ENCODE data around the gene TMF1.

TMF1 gene

GRCh38 chr3:69013253-69014021, 38.7 kb downstream of the TMF1 start, which contains the start of gene EOGT:
EOGT (minus strand) TSS chr3:69013684; CDS start chr3:69009846, 3,838 bp downstream.
- TF ChIP-seq CTCF (IDR thresholded peaks at IDR 0.05; ENCODE audit: unreplicated experiment in 3 of 3): peak; percentile 36 to 71 (median 56)
- Mint-ChIP-seq H3K9me3 (no peaks in the 10 kb centered on the region), H3K4me1 (peaks cover 34% of the 10 kb centered on the region), H3K27ac (peak within 1 kb of the TSS; percentile 79 to 94 (median 81)), H3K4me3 (peak within 1 kb of the TSS; percentile 88 to 96 (median 94)), H3K36me3 (ENCODE audit: low read depth) (peaks cover 20% of the 10 kb centered on the region), H3K27me3 (ENCODE audit: low read depth) (no peaks in the 10 kb centered on the region)

GRCh38 chr3:69012800-69013252, 39.3 kb downstream of the TMF1 start:
- Mint-ChIP-seq H3K27me3 (ENCODE audit: low read depth) (no peaks in the 10 kb centered on the region), H3K27ac (peak overlapping the region; percentile 79 to 94 (median 81)), H3K36me3 (ENCODE audit: low read depth) (peaks cover 15% of the 10 kb centered on the region), H3K9me3 (no peaks in the 10 kb centered on the region), H3K4me1 (peaks cover 34% of the 10 kb centered on the region), H3K4me3 (peak overlapping the region; percentile 88 to 96 (median 94))
- no peak for TF ChIP-seq CTCF (IDR thresholded peaks at IDR 0.05; ENCODE audit: unreplicated experiment in 3 of 3)

- H3K9me3 Mint-ChIP-seq: no peaks in the 10 kb centered on the region
- H3K36me3 Mint-ChIP-seq (ENCODE audit: low read depth): peaks cover 10% of the 10 kb centered on the region
- no peak for TF ChIP-seq CTCF (IDR thresholded peaks at IDR 0.05; ENCODE audit: unreplicated experiment in 3 of 3)
- H3K4me3 Mint-ChIP-seq: peak overlapping the region; percentile 88 to 96 (median 94)
- H3K4me1 Mint-ChIP-seq: peaks cover 34% of the 10 kb centered on the region
- peak overlapping the region; percentile 79 to 94 (median 81) for H3K27ac Mint-ChIP-seq
- no peaks in the 10 kb centered on the region for H3K27me3 Mint-ChIP-seq (ENCODE audit: low read depth)
These were observed 39.9 kb downstream of the TMF1 start for GRCh38 chr3:69012100-69012799.

- H3K27ac Mint-ChIP-seq: peak overlapping the region in 2 of 3 experiments; percentile 49 to 79
- H3K36me3 Mint-ChIP-seq (ENCODE audit: low read depth): peaks cover 4% of the 10 kb centered on the region
These were observed 40.9 kb downstream of the TMF1 start for GRCh38 chr3:69011096-69011730.

More at GRCh38 chr3:69011096-69011730, 40.9 kb downstream of the TMF1 start:
- Mint-ChIP-seq H3K4me3 (peak overlapping the region; percentile 66 to 77 (median 68)), H3K4me1 (peaks cover 35% of the 10 kb centered on the region), H3K9me3 (no peaks in the 10 kb centered on the region), H3K27me3 (ENCODE audit: low read depth) (no peaks in the 10 kb centered on the region)
- no peak for TF ChIP-seq CTCF (IDR thresholded peaks at IDR 0.05; ENCODE audit: unreplicated experiment in 3 of 3)
